OCI-LY3 (cell line): ENCODE data around the gene NME3.

Source experiments
- CTCF ChIP-seq: fragments of 200-600, 300-600 bp; sonication (generic); IDR thresholded peaks from 2 replicates; pipeline ENCODE4 v1.5.1; 2014; ENCODE audit warnings: antibody characterized with exemption, low read length, low read depth
- EZH2phosphoT487 ChIP-seq: fragments of 200-600 bp; shearing (Covaris generic); IDR thresholded peaks from 2 replicates; pipeline ENCODE4 v1.6.1; 2018; ENCODE audit warnings: antibody characterized with exemption, mixed run types, low read depth

- TF ChIP-seq CTCF (no peak), EZH2phosphoT487 (no peak)
Observed at GRCh38 chr16:1731073-1731472, 40.3 kb downstream of the NME3 start.
